ENCODE data around the gene CABYR.

CABYR gene, protein sequence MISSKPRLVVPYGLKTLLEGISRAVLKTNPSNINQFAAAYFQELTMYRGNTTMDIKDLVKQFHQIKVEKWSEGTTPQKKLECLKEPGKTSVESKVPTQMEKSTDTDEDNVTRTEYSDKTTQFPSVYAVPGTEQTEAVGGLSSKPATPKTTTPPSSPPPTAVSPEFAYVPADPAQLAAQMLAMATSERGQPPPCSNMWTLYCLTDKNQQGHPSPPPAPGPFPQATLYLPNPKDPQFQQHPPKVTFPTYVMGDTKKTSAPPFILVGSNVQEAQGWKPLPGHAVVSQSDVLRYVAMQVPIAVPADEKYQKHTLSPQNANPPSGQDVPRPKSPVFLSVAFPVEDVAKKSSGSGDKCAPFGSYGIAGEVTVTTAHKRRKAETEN

DNA sequence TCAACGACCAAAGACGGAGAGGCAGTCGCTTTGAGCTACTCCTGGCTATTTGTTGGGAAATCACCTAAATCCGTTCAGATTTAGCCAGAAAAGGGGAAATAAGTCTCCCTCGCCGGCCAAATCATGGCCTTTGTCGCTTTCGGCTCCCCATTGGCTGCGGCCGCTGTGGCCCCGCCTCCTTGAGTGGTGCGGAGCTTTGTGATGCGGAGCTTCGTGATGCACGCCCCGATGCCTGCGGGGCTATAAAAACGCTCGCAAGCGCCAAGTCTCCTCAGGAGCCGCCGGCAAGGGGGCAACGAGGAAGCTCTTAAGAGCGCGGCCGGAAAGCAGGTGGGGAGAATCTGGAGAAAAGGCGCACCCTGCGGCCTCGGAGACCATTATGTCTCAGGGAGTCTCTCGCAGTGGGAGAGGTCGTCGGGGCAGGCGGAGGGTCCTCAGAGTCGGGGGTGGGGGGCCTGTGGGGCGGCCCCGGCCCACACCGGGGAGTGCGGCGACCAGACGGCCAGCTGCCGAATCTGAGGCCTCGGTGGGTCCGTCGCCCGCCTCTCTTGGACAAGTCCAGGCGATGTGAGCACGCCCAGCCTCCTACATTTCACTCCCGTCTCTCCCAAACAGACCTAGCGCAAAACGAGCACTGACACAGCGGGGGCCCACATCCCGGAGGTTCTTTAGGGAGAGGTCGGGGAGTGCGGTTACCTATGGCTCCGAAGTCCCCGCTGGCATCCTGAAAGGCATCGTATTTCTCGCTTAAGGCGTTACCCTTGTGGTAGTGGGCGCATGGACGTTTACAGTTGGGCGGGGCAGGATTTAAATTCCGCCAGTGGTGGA, at the start of gene CABYR:
Gene CABYR (plus strand): TSS at position 274 of the 828 bp plus-strand sequence. CDS start 4,053 bp downstream, outside the sequence.
- H3K27ac ChIP-seq, result no peak within 1 kb of the TSS
- TF ChIP-seq, protein P1, sequence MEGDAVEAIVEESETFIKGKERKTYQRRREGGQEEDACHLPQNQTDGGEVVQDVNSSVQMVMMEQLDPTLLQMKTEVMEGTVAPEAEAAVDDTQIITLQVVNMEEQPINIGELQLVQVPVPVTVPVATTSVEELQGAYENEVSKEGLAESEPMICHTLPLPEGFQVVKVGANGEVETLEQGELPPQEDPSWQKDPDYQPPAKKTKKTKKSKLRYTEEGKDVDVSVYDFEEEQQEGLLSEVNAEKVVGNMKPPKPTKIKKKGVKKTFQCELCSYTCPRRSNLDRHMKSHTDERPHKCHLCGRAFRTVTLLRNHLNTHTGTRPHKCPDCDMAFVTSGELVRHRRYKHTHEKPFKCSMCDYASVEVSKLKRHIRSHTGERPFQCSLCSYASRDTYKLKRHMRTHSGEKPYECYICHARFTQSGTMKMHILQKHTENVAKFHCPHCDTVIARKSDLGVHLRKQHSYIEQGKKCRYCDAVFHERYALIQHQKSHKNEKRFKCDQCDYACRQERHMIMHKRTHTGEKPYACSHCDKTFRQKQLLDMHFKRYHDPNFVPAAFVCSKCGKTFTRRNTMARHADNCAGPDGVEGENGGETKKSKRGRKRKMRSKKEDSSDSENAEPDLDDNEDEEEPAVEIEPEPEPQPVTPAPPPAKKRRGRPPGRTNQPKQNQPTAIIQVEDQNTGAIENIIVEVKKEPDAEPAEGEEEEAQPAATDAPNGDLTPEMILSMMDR (conservative IDR thresholded peaks at IDR 0.05), result no peak
- TF ChIP-seq ZFX (IDR thresholded peaks at IDR 0.05), result no peak

DNA sequence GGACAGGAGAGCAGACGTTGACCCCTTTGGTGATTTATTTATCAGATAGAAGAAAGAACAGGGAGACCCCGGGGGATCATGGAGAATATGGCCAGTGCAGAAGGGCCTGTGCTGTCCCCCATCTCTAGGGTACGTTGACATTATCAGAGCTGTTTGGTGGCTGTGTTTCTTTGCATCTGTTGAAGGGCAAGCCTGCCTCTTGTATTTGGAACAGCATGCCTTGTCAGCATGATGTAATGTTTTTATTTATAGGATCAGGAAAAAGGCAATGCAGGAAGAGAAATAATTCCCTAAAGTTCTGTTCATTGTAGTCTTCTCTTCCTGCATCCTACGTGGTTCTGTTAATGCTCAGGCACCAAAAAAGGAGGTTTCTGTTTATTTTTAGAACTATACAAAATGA, 49.8 kb upstream of the CABYR start:
- TF ChIP-seq, protein P1 (conservative IDR thresholded peaks at IDR 0.05), result no peak
- TF ChIP-seq ZFX (IDR thresholded peaks at IDR 0.05), result no peak

DNA sequence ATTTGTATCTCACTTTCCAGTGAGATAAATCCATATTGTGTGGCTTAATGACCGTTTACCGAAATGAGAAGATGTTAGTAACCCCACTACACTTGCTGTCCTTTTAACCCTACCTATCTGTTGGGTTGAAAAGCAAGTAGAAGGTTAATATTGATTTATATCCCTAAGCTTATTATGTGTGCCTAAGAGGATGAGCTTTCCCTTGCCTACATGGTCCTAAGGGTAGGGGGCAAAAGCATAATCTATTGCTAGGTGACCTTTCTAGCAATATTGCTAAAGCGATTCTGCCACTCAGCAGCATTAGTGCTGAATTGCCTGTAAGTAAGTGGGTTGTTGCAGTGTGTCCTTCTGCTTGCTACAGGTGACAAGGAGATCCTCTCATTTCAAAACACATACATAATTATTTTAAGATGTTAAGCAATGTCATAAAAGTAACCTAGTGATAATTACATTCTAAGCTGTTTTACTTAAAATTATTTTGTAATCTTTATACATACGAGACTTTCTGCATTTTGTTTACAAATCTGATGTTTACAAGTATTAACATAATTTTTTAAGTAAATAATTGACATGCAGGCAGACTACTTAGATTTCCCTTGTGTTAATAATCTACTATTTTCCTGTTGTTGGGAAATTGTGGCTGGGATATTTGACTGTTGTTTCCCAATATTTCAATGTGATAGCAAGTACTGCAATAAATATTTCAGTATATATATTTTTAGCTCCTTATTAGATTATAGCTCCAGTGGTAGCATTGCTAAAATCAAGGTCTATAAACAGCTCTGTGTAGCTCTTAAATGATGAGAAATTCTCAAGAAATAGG, 49.1 kb upstream of the CABYR start:
- TF ChIP-seq, protein P1 (conservative IDR thresholded peaks at IDR 0.05), result no peak
- TF ChIP-seq ZFX (IDR thresholded peaks at IDR 0.05), result no peak
- no peak overlapping the region for H3K27ac ChIP-seq

More for the DNA sequence above, 49.8 kb upstream of the CABYR start:
- H3K27ac ChIP-seq, result no peak overlapping the region

DNA sequence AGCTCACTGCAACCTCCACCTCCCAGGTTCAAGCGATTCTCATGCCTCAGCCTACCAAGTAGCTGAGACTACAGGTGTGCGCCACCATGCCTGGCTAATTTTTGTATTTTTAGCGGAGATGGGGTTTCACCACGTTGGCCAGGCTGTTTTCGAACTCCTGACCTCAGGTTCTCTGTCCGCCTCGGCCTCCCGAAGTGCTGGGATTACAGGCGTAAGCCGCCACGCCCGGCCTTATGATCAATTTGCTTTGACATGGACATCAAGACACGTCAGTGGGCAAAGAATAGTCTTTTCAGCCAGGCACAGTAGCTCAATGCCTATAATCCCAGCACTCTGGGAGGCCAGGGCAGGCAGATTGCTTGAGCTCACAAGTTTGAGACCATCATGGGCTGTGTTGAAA, 48.0 kb upstream of the CABYR start:
- TF ChIP-seq, protein P1 (conservative IDR thresholded peaks at IDR 0.05), result no peak
- no peak for TF ChIP-seq ZFX (IDR thresholded peaks at IDR 0.05)
- no peak overlapping the region for H3K27ac ChIP-seq

DNA sequence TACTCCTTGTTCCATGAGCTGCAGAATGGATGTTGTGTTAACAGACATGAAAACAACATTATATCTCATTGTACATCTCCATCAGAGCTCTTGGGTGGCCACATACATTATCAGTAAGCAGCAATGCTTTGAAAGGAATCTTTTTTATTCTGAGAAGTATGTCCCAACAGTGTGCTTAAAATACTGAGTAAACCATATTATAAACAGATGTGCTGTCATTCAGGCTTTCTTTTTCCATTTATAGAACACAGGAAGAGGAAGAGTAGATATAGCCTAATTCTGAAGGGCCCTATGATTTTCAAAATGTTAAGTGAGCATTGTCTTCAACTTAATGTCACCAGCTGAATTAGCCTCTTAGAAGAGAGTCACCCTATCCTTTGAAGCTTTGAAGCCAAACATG, 44.3 kb upstream of the CABYR start:
- H3K27ac ChIP-seq, result no peak overlapping the region
- TF ChIP-seq ZFX (IDR thresholded peaks at IDR 0.05), result no peak
- TF ChIP-seq, protein P1 (conservative IDR thresholded peaks at IDR 0.05), result no peak

DNA sequence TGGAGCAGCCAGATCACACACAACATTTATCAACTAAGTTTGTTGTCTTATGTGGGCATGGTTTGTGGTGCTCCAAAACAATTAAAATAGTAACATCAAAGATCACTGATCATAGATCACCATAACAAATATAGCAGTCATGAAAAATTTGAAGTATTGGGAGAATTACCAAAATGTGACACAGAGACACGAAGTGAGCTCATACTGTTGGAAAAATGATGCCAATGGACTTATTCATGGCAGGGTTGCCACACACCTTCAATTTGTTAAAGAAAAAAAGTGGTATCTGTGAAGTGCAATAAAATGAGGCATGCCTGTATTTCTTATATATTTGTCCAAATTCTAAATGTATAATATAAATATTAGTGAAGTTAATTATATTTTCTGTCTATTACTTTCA, 42.9 kb upstream of the CABYR start:
- TF ChIP-seq, protein P1 (conservative IDR thresholded peaks at IDR 0.05), result no peak
- TF ChIP-seq ZFX (IDR thresholded peaks at IDR 0.05), result no peak

More for the DNA sequence above, 42.9 kb upstream of the CABYR start:
- no peak overlapping the region for H3K27ac ChIP-seq
